Measurements from ENCODE around the gene TMA7B. TPM values are rescaled to one million over a fixed set of nuclear protein-coding genes. Genes with fewer than 3 reads are reported as not detected.

Gene TMA7B
- total RNA-seq, 1 donor from 2014 or later: 1.7 TPM

GRCh38 chr22:39996732-39997131 is 36.5 kb downstream of the TMA7B start:
- H3K27ac ChIP-seq: peak overlapping the region; percentile 47
- H3K4me1 ChIP-seq: peaks cover 36% of the 10 kb centered on the region
- no peaks in the 10 kb centered on the region for H3K27me3 ChIP-seq
- H3K9me3 ChIP-seq: no peaks in the 10 kb centered on the region
- H3K36me3 ChIP-seq: no peaks in the 10 kb centered on the region
- H3K4me3 ChIP-seq: peak overlapping the region in 1 of 2 donors; percentile 51
- DNase-seq (ENCODE audit: extremely low spot score in 2 of 2): no peak
- intact Hi-C loops (cut with DNase I): no loop called here
- TF ChIP-seq POLR2A (IDR thresholded peaks at IDR 0.05) (no peak), CTCF (IDR thresholded peaks at IDR 0.05) (no peak), POLR2AphosphoS5 (IDR thresholded peaks at IDR 0.05; ENCODE audit: insufficient read depth in 1 of 2, low read depth in 1 of 2) (no peak)

GRCh38 chr22:39997421-39997820 is 37.2 kb downstream of the TMA7B start:
- TF ChIP-seq POLR2A (IDR thresholded peaks at IDR 0.05) (no peak), CTCF (IDR thresholded peaks at IDR 0.05) (no peak), POLR2AphosphoS5 (IDR thresholded peaks at IDR 0.05; ENCODE audit: insufficient read depth in 1 of 2, low read depth in 1 of 2) (no peak)
- no peaks in the 10 kb centered on the region for H3K9me3 ChIP-seq
- intact Hi-C loops (cut with DNase I): no loop called here
- H3K4me3 ChIP-seq: no peak overlapping the region
- DNase-seq (ENCODE audit: extremely low spot score in 2 of 2): no peak
- no peaks in the 10 kb centered on the region for H3K36me3 ChIP-seq
- H3K27me3 ChIP-seq: no peaks in the 10 kb centered on the region
- H3K27ac ChIP-seq: peak overlapping the region; percentile 47
- peaks cover 43% of the 10 kb centered on the region for H3K4me1 ChIP-seq

GRCh38 chr22:39997939-39998726 is 37.9 kb downstream of the TMA7B start:
- Histone ChIP-seq H3K36me3 (no peaks in the 10 kb centered on the region), H3K4me1 (peaks cover 46% of the 10 kb centered on the region), H3K9me3 (no peaks in the 10 kb centered on the region), H3K27ac (peak overlapping the region; percentile 47), H3K4me3 (no peak overlapping the region), H3K27me3 (no peaks in the 10 kb centered on the region)
- no peak for TF ChIP-seq CTCF (IDR thresholded peaks at IDR 0.05)
- no peak for TF ChIP-seq POLR2A (IDR thresholded peaks at IDR 0.05)
- TF ChIP-seq POLR2AphosphoS5 (IDR thresholded peaks at IDR 0.05; ENCODE audit: insufficient read depth in 1 of 2, low read depth in 1 of 2): no peak
- DNase-seq (ENCODE audit: extremely low spot score in 2 of 2): no peak
- intact Hi-C loops (cut with DNase I): no loop called here

GRCh38 chr22:39999144-39999757 is 39.1 kb downstream of the TMA7B start:
- no peaks in the 10 kb centered on the region for H3K27me3 ChIP-seq
- no peaks in the 10 kb centered on the region for H3K9me3 ChIP-seq
- no peak overlapping the region for H3K27ac ChIP-seq
- TF ChIP-seq CTCF (IDR thresholded peaks at IDR 0.05) (no peak), POLR2A (IDR thresholded peaks at IDR 0.05) (no peak), POLR2AphosphoS5 (IDR thresholded peaks at IDR 0.05; ENCODE audit: insufficient read depth in 1 of 2, low read depth in 1 of 2) (no peak)
- H3K4me3 ChIP-seq: no peak overlapping the region
- H3K36me3 ChIP-seq: no peaks in the 10 kb centered on the region
- H3K4me1 ChIP-seq: peaks cover 54% of the 10 kb centered on the region
- intact Hi-C loops (cut with DNase I): no loop called here
- no peak for DNase-seq (ENCODE audit: extremely low spot score in 2 of 2)

- H3K27ac ChIP-seq: no peak overlapping the region
- DNase-seq (ENCODE audit: extremely low spot score in 2 of 2): no peak
- H3K36me3 ChIP-seq: no peaks in the 10 kb centered on the region
- TF ChIP-seq CTCF (IDR thresholded peaks at IDR 0.05) (no peak), POLR2A (IDR thresholded peaks at IDR 0.05) (no peak)
- no peaks in the 10 kb centered on the region for H3K27me3 ChIP-seq
- H3K4me3 ChIP-seq: no peak overlapping the region
- intact Hi-C loops (cut with DNase I): no loop called here
- H3K9me3 ChIP-seq: no peaks in the 10 kb centered on the region
- peaks cover 51% of the 10 kb centered on the region for H3K4me1 ChIP-seq
These were observed 40.0 kb downstream of the TMA7B start for GRCh38 chr22:40000171-40000570.
